ENCODE data around the gene KLC3.
"Not testable (repeated sequence)": the region's sequence is repeated elsewhere in the genome, so short reads cannot be mapped to it uniquely, and the experiment has no call there.

The KLC3 gene

GRCh38 chr19:45315304-45315703, 25.2 kb upstream of the KLC3 start:
- DNase-seq (ENCODE audit: low read depth, low spot score), result no peak

GRCh38 chr19:45320997-45321775, 19.4 kb upstream of the KLC3 start:
- DNase-seq (ENCODE audit: low read depth, low spot score), result no peak

DNA sequence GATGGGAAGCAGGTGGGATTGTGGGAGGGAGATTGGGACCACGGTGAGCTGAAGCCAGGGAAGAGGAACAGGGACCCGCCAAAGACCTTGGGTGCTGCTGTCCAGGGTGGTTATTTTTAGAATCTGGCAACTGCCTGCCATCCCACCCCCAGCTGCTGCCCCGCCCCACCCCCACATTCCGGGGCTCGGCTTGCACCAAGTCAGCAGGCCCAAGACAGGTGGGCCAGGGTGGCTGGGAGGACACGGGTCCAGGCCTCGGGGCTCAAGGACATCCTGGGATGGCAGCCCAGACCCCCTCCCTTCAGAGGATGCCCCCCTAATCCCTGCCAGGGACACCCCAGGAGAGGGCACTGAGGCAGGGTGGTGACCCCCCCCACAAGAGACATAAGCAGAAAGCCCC, 18.7 kb upstream of the KLC3 start:
- no peak for DNase-seq (ENCODE audit: low read depth, low spot score)

DNA sequence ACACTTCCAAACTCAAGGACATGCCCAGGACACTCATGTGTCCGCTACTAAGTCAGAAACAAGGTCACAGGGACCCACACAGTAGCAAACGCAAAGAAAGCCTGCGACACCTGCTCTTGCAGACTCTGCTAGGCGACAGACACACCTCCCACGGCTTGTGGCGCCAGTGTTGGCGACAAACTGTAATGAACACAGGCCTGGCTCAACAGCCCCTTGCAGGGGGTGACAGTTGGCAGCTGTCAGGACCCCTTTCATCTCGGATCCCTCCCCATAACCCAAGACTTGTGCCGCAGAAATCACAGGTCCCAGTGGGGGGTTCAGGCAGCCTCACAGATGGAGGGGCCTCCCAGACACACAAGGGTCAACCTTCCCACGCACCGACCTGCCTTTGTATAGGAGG, 18.2 kb upstream of the KLC3 start:
- no peak for DNase-seq (ENCODE audit: low read depth, low spot score)

DNA sequence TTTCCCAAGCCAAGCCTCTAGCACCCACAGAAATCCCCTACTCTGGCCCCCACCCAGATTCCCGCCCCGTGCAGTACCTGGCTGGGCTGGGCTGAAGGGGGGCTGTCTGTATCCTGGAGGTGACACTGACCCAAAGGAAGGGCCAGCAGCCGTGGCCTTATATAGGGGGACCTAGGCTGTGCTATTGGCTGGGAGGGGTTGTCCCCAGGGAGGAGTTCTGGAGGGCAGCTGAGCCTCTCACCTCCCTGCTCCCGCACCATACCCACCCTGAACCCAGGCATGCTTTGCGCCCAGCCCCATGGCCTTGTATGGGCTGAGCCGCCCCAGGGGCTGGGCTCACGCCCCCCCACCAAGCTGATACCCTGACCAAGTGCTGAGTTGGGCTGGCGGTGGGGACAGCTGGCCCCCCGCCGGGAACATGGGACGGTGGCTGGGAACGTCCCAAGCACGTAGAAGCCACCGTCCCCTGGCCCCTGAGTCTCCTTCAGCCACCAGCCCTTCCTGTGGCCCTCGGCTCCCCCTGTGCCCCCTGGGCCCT, 17.7 kb upstream of the KLC3 start, which contains the start of gene CKM:
CKM (minus strand) TSS at position 132 of the 538 bp plus-strand sequence. CDS start 3,162 bp downstream, outside the sequence.
- no peak for DNase-seq (ENCODE audit: low read depth, low spot score)

- DNase-seq (ENCODE audit: low read depth, low spot score), result no peak
Measured at GRCh38 chr19:45323671-45324081, 16.9 kb upstream of the KLC3 start.

DNA sequence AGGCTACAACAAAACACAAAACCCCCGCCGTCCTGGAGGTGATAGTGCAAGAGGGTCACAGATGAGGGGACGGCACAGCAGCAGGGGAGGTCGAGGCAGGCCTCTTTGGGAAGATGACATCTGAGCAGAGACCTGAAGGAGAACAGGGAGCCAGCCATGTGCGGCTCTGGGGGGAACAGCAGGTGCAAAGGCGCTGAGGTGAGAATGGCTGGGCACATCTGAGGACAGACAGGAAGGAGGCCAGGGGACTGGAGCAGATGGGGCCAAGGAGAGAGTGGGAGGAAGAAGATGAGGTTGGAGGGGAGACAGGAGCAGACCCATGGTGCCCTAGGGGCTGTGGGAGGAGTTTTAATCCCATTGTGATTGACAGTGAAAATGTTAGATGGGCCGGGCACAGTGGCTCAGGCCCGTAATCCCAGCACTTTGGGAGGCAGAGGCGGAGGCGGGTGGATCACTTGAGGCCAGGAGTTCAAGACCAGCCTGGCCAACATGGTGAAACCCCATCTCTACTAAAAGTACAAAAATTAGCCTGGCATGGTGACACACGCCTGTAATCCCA, 16.1 kb upstream of the KLC3 start:
- DNase-seq (ENCODE audit: low read depth, low spot score), result no peak

DNA sequence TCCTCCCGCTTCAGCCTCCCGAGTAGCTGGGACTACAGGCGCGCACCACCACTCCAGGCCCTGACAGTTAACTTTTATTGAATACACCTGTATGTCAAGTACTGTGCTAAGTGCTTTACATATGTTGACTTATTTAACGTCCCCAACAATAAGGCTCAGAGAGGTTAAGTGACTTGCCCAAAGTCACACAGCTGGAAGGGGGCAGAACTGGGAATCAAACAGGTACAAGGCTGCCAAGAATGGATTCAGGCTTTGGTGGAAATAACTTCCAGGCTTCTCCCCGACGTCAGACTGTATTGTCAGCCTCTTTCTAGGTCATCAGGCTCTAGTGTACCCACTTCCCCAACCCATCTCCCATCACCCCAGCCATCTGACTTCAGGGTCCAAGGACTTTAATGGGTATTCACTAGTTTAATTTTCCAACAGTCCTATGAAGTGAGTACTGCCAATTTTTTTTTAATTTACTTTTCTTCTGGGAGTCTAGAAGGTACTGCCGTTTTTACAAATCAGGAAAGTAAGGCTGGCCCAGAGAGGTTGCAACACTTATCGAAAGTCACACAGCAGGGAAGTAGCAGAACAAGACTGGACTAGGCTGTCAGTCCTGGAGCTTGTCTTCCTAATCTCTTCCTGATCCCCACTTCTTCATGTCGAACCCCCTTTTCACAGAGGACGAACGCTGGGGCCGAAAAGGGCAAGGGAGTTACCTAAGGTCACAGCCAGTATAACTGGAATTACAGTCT, 13.0 kb upstream of the KLC3 start:
- DNase-seq (ENCODE audit: low read depth, low spot score), result no peak

- DNase-seq (ENCODE audit: low read depth, low spot score), result no peak
Measured at GRCh38 chr19:45331411-45331810, 9.1 kb upstream of the KLC3 start.

DNA sequence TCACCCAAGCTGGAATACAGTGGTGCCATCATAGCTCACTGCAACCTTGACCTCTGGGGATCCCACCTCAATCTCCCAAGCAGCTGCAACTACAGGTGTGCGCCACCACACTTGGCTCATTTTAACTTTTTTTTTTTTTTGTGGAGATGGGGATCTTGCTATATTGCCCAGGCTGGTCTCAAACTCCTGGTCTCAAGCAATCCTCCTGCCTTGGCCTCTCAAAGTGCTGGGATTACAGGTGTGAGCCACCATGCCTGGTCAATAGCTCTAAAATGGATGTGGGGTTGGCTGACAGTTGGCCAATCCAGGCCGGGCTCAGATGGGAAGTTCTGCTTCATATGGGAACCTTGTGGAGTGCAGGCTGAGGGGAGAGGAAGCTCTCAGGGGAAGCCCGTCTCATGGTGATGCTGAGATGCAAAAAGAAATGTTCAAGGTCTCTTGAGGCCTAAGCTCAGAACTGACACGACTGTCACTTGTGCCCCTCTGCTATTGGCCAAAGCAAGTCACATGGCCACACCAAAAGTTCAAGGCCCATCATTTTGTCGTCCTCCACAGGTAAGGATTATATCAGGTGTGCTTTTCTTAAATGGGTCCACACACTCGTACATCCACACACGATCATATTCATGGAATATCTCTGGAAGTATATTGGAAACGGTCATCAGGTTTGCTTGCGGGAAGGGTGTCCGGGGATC, 6.8 kb upstream of the KLC3 start:
- DNase-seq (ENCODE audit: low read depth, low spot score), result no peak

DNA sequence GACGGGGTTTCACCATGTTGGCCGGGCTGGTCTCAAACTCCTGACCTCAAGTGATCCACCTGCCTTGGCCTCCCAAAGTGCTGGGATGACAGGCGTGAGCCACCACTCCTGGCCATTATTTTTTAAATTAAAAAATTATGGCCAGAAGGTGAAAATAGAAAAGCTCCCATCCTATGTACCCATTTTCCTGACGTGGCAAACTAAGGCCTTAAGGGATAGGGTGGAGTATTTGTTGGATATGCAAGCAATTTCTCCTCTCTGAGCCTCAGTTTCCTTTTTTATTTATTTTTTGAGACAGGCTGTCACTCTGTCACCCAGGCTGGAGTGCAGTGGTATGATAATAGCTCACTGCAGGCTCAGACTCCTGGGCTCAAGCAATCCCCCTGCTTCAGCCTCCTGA, 5.7 kb upstream of the KLC3 start:
- DNase-seq (ENCODE audit: low read depth, low spot score), result not testable (repeated sequence)

DNA sequence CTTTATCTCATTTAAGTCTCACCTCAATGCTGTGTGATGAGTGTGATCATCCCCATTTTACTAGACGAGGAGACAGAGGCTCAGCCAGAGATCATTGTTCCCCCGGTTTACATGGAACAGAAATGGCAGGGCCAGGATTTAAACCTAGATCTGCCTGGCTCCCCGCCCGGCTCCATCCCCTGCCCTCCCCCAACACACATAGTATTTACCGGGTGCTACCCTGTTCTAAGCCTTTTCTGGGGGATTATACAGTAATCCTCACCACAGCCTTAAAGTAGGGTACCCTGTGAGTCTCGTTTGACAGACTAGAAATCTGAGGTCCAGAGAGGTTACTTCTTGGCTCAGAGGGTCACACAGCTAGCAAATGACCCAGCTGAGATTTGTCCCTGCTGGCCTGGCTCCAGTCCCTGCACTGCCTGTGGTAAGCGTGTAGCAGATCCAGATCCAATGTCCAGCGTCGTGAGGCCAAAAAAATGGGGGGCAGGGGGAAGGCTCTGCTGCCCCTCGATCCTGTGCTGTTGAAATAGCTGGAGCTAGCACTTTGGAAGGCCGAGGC, 3.8 kb upstream of the KLC3 start:
- DNase-seq (ENCODE audit: low read depth, low spot score), result no peak

DNA sequence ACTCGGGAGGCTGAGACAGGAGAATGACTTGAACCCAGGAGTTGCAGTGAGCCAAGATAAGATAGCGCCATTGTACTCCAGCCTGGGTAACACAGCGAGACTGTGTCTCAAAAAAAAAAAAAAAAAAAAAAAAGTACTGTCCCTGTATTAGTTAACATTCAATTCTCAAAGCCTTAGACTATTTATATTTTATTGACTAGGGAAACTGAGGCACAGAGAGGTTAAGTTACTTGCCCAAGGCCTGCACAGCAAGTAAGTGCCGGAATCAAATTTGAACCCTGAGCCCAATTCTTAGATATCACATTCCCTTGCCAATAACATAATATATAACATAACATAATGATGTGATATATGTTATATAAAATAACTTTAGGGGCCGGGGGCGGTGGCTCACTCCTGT, 921 bp upstream of the KLC3 start:
- DNase-seq (ENCODE audit: low read depth, low spot score), result no peak

DNA sequence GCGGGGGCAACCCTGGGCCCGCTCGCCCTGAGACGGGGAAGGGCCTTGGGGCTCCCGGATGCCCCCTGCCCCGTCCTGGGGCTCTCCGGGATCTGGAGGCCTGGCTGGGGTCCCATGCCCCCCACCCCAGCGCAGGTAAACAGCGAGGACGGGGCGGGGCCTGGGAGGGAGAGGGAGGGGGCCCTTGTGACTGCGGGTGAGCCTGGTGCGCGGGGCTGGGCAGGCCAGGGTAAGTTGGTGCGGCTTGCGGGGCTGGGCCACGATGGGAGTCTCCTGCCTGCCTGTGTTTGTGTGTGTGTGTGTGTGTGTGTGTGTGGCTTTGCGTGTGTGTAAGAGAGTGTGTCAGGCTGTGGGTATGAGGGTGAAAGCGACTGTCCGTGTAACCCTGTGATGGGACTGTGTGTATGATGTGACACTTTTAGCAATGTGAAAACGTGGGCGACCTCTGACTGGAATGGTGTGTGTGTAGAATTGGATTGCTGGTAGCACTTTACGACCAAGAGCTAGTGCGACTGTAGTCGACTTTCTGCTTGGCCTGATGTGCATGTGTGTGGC, 426 bp downstream of the KLC3 start:
- DNase-seq (ENCODE audit: low read depth, low spot score), result no peak

DNA sequence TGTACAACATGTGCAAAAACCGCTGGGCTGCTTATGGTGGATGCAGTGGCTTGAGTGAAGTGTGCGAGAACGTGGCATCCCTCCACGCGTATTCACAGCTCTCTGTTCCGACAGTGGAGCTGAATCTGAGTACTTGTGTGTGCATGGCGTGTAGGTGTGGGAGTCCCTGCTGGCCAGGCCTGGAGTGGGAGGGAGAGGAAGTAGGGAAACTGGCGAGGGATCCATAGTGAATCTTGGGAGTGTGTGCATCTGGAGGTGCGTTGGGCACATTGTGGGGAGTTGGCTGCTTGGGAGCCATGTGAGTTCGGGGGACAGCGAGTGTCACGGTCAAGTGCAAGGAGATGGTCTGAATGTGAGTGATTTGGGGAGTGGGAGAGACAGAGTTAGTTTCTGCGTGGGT, 2.4 kb downstream of the KLC3 start:
- no peak for DNase-seq (ENCODE audit: low read depth, low spot score)

DNA sequence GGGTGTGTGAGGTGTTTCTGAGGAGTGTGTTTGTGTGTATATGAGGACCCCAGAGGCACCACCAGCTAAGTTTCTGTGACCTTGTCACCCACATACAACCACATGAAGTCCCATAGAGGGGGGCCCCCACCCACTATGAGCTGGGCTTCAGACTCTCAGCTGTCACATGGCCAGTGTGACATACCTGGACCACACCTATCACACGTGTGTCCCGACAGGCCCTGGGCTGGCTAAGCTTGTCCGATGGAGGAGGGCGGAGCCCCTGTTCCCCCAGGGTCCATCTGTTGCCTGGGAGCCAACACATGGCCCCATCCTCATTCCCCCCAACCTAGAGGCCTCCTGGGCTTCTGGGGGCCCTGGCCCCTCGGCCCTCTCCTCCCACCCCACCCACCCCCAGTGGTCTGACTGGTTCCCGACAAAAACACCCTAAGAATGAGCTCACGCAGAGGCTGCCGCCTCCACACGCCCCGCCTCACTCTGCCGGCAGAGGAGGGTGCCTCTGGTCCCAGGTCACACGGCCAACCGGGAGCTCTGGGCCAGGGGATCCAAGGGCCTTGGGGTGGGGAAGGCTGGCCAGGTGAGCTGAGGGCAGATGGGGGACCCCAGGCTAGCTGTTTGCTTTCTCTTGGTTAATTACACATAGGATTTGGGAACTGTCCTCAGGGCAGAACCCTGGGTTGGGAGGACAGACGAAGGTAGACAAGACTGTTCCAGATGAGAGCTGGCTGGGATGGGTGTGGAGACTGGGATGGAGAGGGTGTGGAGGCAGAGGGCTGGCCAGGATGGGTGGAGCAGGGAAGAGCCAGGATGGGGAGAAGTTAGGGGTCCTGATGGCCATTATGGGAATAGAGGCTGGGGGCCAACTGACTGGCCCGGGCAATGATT, 4.3 kb downstream of the KLC3 start:
- no peak for DNase-seq (ENCODE audit: low read depth, low spot score)

- no peak for DNase-seq (ENCODE audit: low read depth, low spot score)
Measured at GRCh38 chr19:45345506-45345860, 4.9 kb downstream of the KLC3 start.

GRCh38 chr19:45346449-45346848, 5.9 kb downstream of the KLC3 start:
- no peak for DNase-seq (ENCODE audit: low read depth, low spot score)

- DNase-seq (ENCODE audit: low read depth, low spot score), result no peak
Measured at GRCh38 chr19:45347570-45348366, 7.2 kb downstream of the KLC3 start.

Measured in smooth muscle cell of the brain vasculature (primary cell).